Measurements from ENCODE around the gene SKAP2.

- TF ChIP-seq POLR2AphosphoS5 (IDR thresholded peaks at IDR 0.05; ENCODE audit: low read depth, low read length) (no peak), TAF1 (IDR thresholded peaks at IDR 0.05; ENCODE audit: borderline replicate concordance, low read depth, low read length) (no peak), POLR2A (IDR thresholded peaks at IDR 0.05; ENCODE audit: low read depth, low read length) (no peak)
Measured at GRCh38 chr7:26724795-26725194, 139.6 kb downstream of the SKAP2 start.
